WTC11 (cell line): ENCODE results near the gene SNX15.

Source experiments
- FOXK1 ChIP-seq: sonication (generic); formaldehyde crosslinking; IDR thresholded peaks from 2 replicates; pipeline ENCODE4 v1.8.0; 2022; ENCODE audit warnings: mild to moderate bottlenecking, moderate library complexity, missing genetic modification reagents
- SMAD3 ChIP-seq: sonication (generic); formaldehyde crosslinking; IDR thresholded peaks from 2 replicates; pipeline ENCODE4 v1.8.0; 2022; ENCODE audit warnings: missing genetic modification reagents, mild to moderate bottlenecking, borderline replicate concordance
- SOX15 ChIP-seq: fragments of 250-450 bp; sonication (Bioruptor Pico); IDR thresholded peaks from 2 replicates; pipeline ENCODE4 v1.9.0; 2021; ENCODE audit warnings: mild to moderate bottlenecking
- TEAD4 ChIP-seq: sonication (generic); formaldehyde crosslinking; IDR thresholded peaks from 2 replicates; pipeline ENCODE4 v1.8.0; 2022; ENCODE audit warnings: mild to moderate bottlenecking, missing genetic modification reagents
- TF ChIP-seq, protein P1 (sequence below): sonication (generic); formaldehyde crosslinking; conservative IDR thresholded peaks from 2 replicates; pipeline ENCODE4 v1.8.1; 2022; ENCODE audit warnings: mild to moderate bottlenecking, missing genetic modification reagents
- TF ChIP-seq, protein P2 (sequence below): fragments of 200-600 bp; IDR thresholded peaks from 2 replicates; pipeline ENCODE4 v1.8.0; 2022; ENCODE audit warnings: antibody characterized with exemption

DNA sequence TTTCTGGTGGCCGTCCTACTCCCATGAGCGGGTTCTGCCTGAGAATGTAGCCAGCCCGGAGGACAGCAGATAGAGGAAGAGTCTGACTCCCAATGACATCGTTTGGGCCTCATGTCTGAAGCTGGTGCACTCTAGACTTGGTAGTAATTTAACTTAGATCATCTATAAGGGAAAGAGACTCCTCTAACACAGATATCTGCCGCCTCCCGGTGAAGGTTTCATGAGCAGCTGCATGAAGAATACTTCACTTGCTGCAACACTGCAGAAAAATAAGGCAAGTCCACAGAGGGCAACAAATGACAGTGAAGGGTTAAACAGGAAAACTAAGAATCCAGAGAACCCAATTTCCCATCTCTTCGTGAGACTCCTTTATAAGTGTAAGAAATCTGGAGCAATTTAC is 19.2 kb upstream of the SNX15 start:
- TF ChIP-seq TEAD4 (CRISPR knock-in tag) = no peak
- no peak for TF ChIP-seq FOXK1 (CRISPR knock-in tag)
- TF ChIP-seq, protein P1, sequence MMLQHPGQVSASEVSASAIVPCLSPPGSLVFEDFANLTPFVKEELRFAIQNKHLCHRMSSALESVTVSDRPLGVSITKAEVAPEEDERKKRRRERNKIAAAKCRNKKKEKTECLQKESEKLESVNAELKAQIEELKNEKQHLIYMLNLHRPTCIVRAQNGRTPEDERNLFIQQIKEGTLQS (CRISPR knock-in tag) = no peak
- TF ChIP-seq, protein P2, sequence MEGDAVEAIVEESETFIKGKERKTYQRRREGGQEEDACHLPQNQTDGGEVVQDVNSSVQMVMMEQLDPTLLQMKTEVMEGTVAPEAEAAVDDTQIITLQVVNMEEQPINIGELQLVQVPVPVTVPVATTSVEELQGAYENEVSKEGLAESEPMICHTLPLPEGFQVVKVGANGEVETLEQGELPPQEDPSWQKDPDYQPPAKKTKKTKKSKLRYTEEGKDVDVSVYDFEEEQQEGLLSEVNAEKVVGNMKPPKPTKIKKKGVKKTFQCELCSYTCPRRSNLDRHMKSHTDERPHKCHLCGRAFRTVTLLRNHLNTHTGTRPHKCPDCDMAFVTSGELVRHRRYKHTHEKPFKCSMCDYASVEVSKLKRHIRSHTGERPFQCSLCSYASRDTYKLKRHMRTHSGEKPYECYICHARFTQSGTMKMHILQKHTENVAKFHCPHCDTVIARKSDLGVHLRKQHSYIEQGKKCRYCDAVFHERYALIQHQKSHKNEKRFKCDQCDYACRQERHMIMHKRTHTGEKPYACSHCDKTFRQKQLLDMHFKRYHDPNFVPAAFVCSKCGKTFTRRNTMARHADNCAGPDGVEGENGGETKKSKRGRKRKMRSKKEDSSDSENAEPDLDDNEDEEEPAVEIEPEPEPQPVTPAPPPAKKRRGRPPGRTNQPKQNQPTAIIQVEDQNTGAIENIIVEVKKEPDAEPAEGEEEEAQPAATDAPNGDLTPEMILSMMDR = no peak
- TF ChIP-seq SMAD3 (CRISPR knock-in tag) = no peak
- TF ChIP-seq SOX15 (CRISPR knock-in tag) = no peak
